BLaER1 treated with 17β-estradiol and CSF1 and Interleukin-3, amounts not matched to agents 10 nM and 100 nM (cell line): ENCODE measurements around the gene CAPN2.

Source experiments
- H3K27ac ChIP-seq, 11 experiments: shearing (Covaris generic); formaldehyde crosslinking; 2 replicates each; pipeline ENCODE4 v1.8.1; 2022
- H3K27me3 ChIP-seq, 11 experiments: shearing (Covaris generic); formaldehyde crosslinking; 2 replicates each; pipeline ENCODE4 v1.8.1; 2022
- H3K36me3 ChIP-seq, 11 experiments: shearing (Covaris generic); formaldehyde crosslinking; 2 replicates each; pipeline ENCODE4 v1.8.1; 2022
- H3K4me1 ChIP-seq, 10 experiments: shearing (Covaris generic); formaldehyde crosslinking; 2 replicates each; pipeline ENCODE4 v1.8.1; 2022
- H3K4me2 ChIP-seq, 11 experiments: shearing (Covaris generic); formaldehyde crosslinking; 2 replicates each; pipeline ENCODE4 v1.8.1; 2022
- H3K4me3 ChIP-seq, 10 experiments: shearing (Covaris generic); formaldehyde crosslinking; 2 replicates each; pipeline ENCODE4 v1.8.1; 2022
- H3K9ac ChIP-seq, 11 experiments: shearing (Covaris generic); formaldehyde crosslinking; 2 replicates each; pipeline ENCODE4 v1.8.1; 2022
- H3K9me3 ChIP-seq, 11 experiments: shearing (Covaris generic); formaldehyde crosslinking; replicated peaks in 1 of 11; 2 replicates each; pipeline ENCODE4 v1.8.1; 2022
- H4K20me1 ChIP-seq, 11 experiments: shearing (Covaris generic); formaldehyde crosslinking; 2 replicates each; pipeline ENCODE4 v1.8.1; 2022
- Cebpa-rat ChIP-seq, 11 experiments: shearing (Covaris generic); IDR thresholded peaks; 2 replicates each; pipeline ENCODE4 v1.8.1; 2022

Gene CAPN2

GRCh38 chr1:223824712-223825111 is 112.4 kb downstream of the CAPN2 start:
- Histone ChIP-seq H3K9me3 (no peaks in the 10 kb centered on the region; a peak in 1 of 22 replicates), H3K36me3 (peaks cover 17 to 44% (median 31%) of the 10 kb centered on the region in 11 experiments), H4K20me1 (peaks cover 63 to 100% (median 96%) of the 10 kb centered on the region in 11 experiments), H3K27ac (no peak overlapping the region; a peak in 1 of 22 replicates), H3K4me2 (peak overlapping the region in 2 of 11 experiments; percentile 73 to 75; a peak in 3 of 22 replicates), H3K27me3 (no peaks in the 10 kb centered on the region), H3K4me1 (peaks cover 29 to 81% (median 40%) of the 10 kb centered on the region in 10 experiments), H3K4me3 (no peak overlapping the region), H3K9ac (no peak overlapping the region)
- no peak for TF ChIP-seq Cebpa-rat (IDR thresholded peaks at IDR 0.05)
